IPS-NIHi11 (cell line): ENCODE measurements around the gene EBI3.
"Not testable (repeated sequence)": the region's sequence is repeated elsewhere in the genome, so short reads cannot be mapped to it uniquely, and the experiment has no call there.

Source experiments
- DNase-seq: peaks from one replicate; pipeline ENCODE4 v3.0.0; 2012; ENCODE audit warnings: mixed read lengths, low spot score

The EBI3 gene

DNA sequence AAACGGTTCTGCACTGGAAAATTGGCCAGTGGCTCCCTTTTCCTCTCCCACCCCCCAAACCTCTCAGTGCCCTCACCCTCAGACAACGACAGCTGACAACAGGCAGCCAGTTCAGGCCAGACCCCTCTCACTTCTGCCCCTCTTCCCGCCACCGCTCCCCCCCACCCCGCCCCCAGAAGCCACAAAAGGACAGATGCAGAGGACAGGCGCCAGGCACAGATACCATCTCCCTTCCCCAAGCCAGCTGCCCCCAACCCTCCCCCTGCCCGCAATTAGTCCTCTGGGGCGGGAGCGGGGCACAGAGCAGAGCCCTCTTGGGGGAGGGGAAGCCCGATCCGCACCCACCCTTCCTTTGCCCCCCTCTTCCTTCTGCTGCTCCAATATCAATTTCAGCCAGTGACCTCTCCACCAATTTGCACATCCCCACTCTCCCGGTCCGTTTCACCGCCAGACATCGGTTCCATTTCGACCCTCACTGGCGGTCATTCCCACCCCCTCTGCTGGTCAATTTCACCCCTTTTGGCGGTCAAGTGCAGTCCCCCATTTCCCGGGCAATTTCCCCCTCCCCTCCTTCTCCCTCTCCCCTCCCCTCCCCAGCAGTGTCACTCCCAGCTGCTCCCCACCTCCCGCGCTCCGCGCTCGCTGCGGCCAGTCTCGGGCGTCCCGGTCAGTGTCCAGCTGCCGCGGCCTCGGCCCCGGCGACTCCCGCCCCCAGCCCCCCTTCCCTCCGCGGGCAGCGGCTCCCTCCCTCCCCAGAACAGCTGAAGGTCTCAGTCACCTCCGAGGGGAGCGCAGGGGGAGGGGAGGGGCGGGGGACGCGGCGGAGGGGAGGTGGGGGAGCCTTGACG, 49.3 kb downstream of the EBI3 start, which contains the start of gene SHD:
SHD (plus strand) TSS at position 848 of the 848 bp plus-strand sequence. CDS start 798 bp downstream, outside the sequence.
- peak; percentile 80 for DNase-seq

DNA sequence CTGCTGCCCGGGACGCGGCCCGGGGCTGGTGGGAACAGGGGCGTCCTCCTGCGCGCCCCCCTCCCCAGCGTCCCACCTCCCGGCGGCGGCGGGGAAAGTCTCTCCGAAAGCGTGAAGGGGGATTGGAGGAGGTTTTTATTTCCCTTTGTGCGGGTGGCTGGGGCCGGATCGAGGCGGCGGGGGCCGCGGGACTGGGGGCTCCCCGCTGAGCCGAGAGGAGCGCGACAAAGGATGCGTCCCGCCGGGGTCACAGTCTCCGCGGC, 49.9 kb downstream of the EBI3 start:
- no peak for DNase-seq

DNA sequence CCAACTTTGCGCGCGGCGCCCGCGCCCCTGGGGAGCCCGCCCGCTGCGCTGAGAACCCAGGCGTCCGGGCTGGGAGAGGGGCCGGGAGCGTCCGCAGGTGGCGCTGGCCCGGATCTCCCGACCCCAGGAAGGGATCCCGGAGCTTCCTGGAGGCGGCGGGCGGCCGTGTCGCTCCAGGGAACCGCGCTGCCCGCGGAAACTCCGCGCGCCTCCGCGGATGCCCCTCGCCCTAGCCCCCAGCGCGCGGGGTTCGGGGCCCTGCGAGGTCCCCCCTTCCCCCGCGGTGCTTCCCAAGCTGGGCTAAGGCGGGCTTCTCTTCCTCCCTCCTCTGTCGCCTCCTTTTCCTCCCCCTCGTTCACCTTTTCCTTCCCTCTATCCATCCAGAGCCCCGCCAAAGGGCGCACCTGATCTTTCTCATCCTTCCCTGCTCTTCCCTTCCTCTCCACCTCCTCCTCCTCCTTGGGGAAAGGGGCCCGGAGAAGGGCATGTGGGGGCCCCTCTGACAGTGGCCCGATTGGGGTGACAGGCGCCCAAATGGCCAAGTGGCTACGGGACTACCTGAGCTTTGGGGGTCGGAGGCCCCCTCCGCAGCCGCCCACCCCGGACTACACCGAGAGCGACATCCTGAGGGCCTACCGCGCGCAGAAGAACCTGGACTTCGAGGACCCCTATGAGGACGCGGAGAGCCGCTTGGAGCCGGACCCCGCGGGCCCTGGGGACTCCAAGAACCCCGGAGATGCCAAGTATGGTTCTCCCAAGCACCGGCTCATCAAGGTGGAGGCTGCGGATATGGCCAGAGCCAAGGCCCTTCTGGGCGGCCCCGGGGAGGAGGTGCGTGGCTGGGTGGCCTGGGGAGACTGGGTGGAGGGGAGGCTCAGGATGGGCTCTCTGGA, 50.5 kb downstream of the EBI3 start:
- no peak for DNase-seq

DNA sequence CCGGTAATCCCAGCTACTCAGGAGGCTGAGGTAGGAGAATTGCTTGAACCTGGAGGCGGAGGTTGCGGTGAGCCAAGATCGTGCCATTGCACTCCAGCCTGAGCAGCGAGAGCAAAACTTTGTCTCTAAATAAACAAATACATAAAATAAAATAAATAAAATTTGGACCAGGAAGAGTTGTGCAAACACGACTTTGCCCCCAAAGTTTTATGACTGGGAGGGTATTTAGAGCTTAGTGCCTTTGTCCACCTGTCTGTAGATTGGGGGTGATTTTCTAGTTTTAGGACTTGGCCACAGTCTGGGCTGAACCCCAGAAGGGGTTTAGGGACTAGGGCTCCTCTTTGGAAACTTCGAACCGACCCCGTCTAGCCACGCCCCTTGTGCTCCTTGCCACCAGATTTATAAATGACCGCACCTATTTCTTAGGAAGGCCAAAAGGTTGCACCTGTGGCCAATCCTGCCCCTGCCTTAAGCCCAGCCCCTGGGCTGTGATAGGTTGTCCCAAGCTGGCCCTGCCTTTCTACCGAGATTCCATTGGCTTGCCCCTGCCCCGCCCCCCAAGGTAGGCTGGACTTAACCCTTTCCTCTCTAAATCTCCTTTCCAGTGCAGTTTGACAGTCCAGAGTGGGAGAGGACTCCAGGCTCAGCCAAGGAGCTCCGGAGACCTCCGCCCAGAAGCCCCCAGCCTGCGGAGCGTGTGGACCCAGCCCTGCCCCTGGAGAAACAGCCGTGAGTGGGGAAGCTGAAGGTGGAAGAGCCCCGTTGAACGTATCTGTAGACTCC, 55.0 kb downstream of the EBI3 start:
- peak; percentile 98 for DNase-seq

DNA sequence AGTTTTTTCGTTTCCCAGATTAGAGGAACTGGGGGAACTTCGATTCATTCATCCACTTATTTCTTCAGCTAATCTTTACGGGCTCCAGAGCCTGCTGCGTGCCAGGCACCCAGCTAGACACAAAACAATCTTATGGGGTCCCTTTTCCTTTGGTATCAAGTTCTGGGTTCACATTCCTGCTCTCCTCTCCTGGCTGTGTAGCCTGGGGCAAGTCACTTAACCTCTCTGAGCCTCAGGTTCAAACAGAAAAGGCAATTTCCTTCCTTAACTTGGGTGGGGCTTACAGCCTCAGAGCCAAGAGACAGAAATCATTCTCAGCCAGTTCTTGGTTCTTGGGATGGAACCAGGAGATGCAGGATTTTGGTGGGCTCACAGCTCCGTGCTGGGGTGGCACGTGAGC, 55.7 kb downstream of the EBI3 start:
- no peak for DNase-seq

DNA sequence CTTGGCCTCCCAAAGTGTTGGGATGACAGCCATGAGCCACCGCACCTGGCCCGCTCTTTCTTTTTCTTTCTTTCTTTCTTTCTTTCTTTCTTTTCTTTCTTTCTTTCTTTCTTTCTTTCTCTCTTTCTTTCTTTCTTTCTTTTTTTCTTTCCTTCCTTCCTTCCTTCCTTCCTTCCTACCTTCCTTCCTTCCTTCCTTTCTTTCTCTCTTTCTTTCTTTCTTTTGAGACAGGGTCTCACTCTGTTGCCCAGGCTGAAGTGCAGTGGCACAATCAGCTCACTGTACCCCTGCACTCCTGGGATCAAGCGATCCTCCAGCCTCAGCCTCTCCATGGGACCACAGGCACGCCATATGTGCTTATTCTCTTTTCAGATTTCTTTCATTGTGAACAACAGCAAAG, 56.8 kb downstream of the EBI3 start:
- not testable (repeated sequence) for DNase-seq
